BE2C (cell line): Measurements from ENCODE around the gene TRMT1.

Experiments used
- DNase-seq: peaks from one replicate; pipeline ENCODE4 v3.0.0-alpha.2; 2020
- H3K27me3 ChIP-seq: fragments of 250-450 bp; sonication (Bioruptor Pico); 2 replicates; pipeline ENCODE4 v1.5.1; 2020; ENCODE audit warnings: mild to moderate bottlenecking
- H3K36me3 ChIP-seq: fragments of 250-450 bp; sonication (Bioruptor Pico); 2 replicates; pipeline ENCODE4 v1.5.1; 2020; ENCODE audit warnings: mild to moderate bottlenecking
- H3K4me1 ChIP-seq: fragments of 250-450 bp; sonication (Bioruptor Pico); 2 replicates; pipeline ENCODE4 v1.5.1; 2020
- H3K4me3 ChIP-seq: 2 replicates; pipeline ENCODE4 v1.5.1; 2011; ENCODE audit warnings: low read depth, low read length
- H3K9me3 ChIP-seq: fragments of 250-450 bp; sonication (Bioruptor Pico); 2 replicates; pipeline ENCODE4 v1.5.1; 2020
- TF ChIP-seq, protein P1 (sequence below): IDR thresholded peaks from 2 replicates; pipeline ENCODE4 v1.5.1; 2012; ENCODE audit warnings: mild to moderate bottlenecking, low read depth, low read length

TRMT1 gene

GRCh38 chr19:13154241-13154778, 37.8 kb upstream of the TRMT1 start:
- peaks cover 11% of the 10 kb centered on the region for H3K4me1 ChIP-seq
- H3K27me3 ChIP-seq: no peaks in the 10 kb centered on the region
- TF ChIP-seq, protein P1, sequence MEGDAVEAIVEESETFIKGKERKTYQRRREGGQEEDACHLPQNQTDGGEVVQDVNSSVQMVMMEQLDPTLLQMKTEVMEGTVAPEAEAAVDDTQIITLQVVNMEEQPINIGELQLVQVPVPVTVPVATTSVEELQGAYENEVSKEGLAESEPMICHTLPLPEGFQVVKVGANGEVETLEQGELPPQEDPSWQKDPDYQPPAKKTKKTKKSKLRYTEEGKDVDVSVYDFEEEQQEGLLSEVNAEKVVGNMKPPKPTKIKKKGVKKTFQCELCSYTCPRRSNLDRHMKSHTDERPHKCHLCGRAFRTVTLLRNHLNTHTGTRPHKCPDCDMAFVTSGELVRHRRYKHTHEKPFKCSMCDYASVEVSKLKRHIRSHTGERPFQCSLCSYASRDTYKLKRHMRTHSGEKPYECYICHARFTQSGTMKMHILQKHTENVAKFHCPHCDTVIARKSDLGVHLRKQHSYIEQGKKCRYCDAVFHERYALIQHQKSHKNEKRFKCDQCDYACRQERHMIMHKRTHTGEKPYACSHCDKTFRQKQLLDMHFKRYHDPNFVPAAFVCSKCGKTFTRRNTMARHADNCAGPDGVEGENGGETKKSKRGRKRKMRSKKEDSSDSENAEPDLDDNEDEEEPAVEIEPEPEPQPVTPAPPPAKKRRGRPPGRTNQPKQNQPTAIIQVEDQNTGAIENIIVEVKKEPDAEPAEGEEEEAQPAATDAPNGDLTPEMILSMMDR: no peak
- H3K4me3 ChIP-seq: peak overlapping the region; percentile 99
- DNase-seq: peak; percentile 60
- no peaks in the 10 kb centered on the region for H3K9me3 ChIP-seq
- H3K36me3 ChIP-seq: peaks cover 6% of the 10 kb centered on the region

DNA sequence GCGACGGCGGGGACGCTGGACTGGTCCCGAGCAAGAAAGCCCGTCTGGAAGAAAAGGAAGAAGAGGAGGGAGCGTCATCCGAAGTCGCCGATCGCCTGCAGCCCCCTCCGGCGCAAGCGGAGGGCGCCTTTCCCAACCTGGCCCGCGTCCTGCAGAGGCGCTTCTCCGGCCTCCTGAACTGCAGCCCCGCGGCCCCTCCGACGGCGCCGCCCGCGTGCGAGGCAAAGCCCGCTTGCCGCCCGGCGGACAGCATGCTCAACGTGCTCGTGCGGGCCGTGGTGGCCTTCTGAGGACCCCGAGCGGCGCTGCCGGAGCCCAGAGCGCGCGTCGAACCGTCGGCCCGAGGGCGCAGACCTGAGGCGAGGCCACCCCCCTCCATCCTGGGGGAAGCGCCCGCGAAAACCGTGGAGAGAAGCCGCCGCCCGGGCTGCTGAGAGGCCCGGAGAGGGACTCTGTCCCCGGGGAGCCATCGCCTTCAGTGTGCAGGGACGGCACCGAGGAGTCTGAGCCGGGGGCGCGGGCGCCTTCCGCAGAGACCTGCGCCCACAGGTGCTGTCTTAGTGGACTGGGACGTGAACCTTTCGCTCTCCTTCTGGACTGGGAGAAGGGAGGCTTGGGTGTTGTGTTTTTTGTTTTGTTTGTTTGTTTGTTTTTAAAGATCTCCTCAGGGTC, 37.2 kb upstream of the TRMT1 start:
- peaks cover 6% of the 10 kb centered on the region for H3K36me3 ChIP-seq
- TF ChIP-seq, protein P1: no peak
- H3K4me3 ChIP-seq: peak overlapping the region; percentile 99
- peak; percentile 54 for DNase-seq
- H3K4me1 ChIP-seq: peaks cover 11% of the 10 kb centered on the region
- no peaks in the 10 kb centered on the region for H3K27me3 ChIP-seq
- no peaks in the 10 kb centered on the region for H3K9me3 ChIP-seq

DNA sequence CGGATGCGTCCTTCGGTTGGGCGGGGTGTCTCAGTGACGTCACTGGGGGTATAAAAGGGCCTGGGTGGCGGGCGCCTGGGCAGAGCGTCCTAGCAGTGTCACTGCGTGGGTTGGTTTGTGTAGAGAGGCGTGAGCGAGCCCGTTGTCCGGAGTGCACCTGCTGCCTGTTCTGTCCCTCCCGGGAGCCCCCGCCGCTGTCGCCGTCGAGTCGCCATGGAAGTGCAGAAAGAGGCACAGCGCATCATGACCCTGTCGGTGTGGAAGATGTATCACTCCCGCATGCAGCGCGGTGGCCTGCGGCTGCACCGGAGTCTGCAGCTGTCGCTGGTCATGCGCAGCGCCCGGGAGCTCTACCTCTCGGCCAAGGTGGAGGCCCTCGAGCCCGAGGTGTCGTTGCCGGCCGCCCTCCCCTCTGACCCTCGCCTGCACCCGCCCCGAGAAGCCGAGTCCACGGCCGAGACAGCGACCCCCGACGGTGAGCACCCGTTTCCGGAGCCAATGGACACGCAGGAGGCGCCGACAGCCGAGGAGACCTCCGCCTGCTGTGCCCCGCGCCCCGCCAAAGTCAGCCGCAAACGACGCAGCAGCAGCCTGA, 36.5 kb upstream of the TRMT1 start:
- DNase-seq: peak; percentile 97
- Histone ChIP-seq H3K36me3 (peaks cover 6% of the 10 kb centered on the region), H3K4me1 (peaks cover 11% of the 10 kb centered on the region), H3K9me3 (no peaks in the 10 kb centered on the region), H3K4me3 (peak overlapping the region; percentile 99), H3K27me3 (no peaks in the 10 kb centered on the region)
- TF ChIP-seq, protein P1: no peak

DNA sequence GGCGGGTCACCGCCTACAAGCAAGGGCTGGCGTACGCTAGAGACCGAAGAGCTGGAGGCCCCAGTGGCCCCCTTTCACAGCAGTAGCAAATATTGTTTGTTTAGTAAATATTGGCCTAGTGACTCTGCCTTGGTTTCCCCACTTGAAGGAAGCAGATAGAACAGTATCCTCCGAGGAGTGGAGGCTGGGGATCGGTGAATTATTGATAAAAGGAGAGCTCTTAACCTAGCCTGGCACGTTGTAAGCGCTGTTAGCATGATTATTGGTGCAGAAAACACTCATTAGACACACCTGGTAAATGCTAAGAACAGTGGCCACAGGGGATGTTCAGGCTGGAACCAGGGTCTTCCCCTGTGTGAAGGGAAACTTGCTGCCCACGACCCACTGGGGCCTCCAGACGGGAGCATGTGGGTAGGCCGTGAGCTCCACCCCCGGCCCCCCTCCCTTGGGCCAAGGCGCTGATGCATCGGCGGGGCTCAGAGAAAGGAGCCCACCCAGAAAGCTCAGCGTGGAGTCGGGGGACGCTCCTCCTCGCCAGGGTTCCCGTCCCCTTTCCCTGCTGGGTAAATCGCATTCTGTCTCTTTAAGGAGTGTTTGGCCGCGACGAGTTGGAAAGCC, 35.9 kb upstream of the TRMT1 start:
- Histone ChIP-seq H3K4me3 (peak overlapping the region; percentile 99), H3K36me3 (peaks cover 6% of the 10 kb centered on the region), H3K4me1 (peaks cover 11% of the 10 kb centered on the region), H3K27me3 (no peaks in the 10 kb centered on the region), H3K9me3 (no peaks in the 10 kb centered on the region)
- no peak for DNase-seq
- TF ChIP-seq, protein P1: no peak

- DNase-seq: peak; percentile 97
- Histone ChIP-seq H3K9me3 (no peaks in the 10 kb centered on the region), H3K36me3 (peaks cover 6% of the 10 kb centered on the region), H3K4me3 (peak overlapping the region; percentile 99), H3K27me3 (no peaks in the 10 kb centered on the region), H3K4me1 (peaks cover 11% of the 10 kb centered on the region)
- TF ChIP-seq, protein P1: no peak
Observed at GRCh38 chr19:13151605-13152355, 35.2 kb upstream of the TRMT1 start.
